HFF-Myc (cell line): ENCODE results near the gene TTC16.

Source experiments
- DNase-seq: peaks from one replicate; pipeline ENCODE4 v3.0.0-alpha.2; 2011; ENCODE audit warnings: low read depth; ENCODE audit errors: extremely low read depth
- H3K4me3 ChIP-seq: replicated peaks from 2 replicates; pipeline ENCODE4 v1.5.1; 2011; ENCODE audit warnings: low read depth, mild to moderate bottlenecking, control low read depth, low read length
- CTCF ChIP-seq: IDR thresholded peaks from 2 replicates; pipeline ENCODE4 v1.5.1; 2012; ENCODE audit warnings: mild to moderate bottlenecking, low read depth, low read length, control low read depth; ENCODE audit errors: missing control alignments

The TTC16 gene

GRCh38 chr9:127715470-127716337, at the start of gene TTC16, which contains the start of gene PTRH1:
TTC16 (plus strand) TSS chr9:127716079; CDS start chr9:127716146, 67 bp downstream.
PTRH1 (minus strand) TSS chr9:127715663; CDS start chr9:127715639, 24 bp downstream.
- H3K4me3 ChIP-seq, result peak within 1 kb of the TSS; percentile 94
- no peak for TF ChIP-seq CTCF
- DNase-seq, result peak; percentile 76

- no peak for DNase-seq
- no peak for TF ChIP-seq CTCF
- H3K4me3 ChIP-seq, result no peak overlapping the region
Measured at GRCh38 chr9:127667127-127667844, 48.6 kb upstream of the TTC16 start.

GRCh38 chr9:127667906-127668305, 48.0 kb upstream of the TTC16 start:
- TF ChIP-seq CTCF, result no peak
- DNase-seq, result no peak
- H3K4me3 ChIP-seq, result no peak overlapping the region

GRCh38 chr9:127673234-127673633, 42.6 kb upstream of the TTC16 start:
- H3K4me3 ChIP-seq, result no peak overlapping the region
- no peak for DNase-seq
- no peak for TF ChIP-seq CTCF

GRCh38 chr9:127676638-127677037, 39.2 kb upstream of the TTC16 start:
- DNase-seq, result no peak
- no peak overlapping the region for H3K4me3 ChIP-seq
- no peak for TF ChIP-seq CTCF

- no peak for TF ChIP-seq CTCF
- DNase-seq, result no peak
- H3K4me3 ChIP-seq, result no peak overlapping the region
Measured at GRCh38 chr9:127679506-127679905, 36.4 kb upstream of the TTC16 start.
